NCI-H2227 (cell line): ENCODE measurements around the gene SORCS2.

ENCODE experiments used
- DNase-seq: peaks from one replicate; lab custom pipeline; 2025; ENCODE audit not compliant: unreplicated experiment; lab: John Stamatoyannopoulos, UW

The SORCS2 gene

GRCh38 chr4:7763788-7764187, 571.5 kb downstream of the SORCS2 start:
- no peak for DNase-seq

GRCh38 chr4:7764466-7764865, 572.1 kb downstream of the SORCS2 start:
- DNase-seq: no peak

- DNase-seq: no peak
Measured at GRCh38 chr4:7765666-7766065, 573.3 kb downstream of the SORCS2 start.

- no peak for DNase-seq
Measured at GRCh38 chr4:7766086-7766485, 573.7 kb downstream of the SORCS2 start.

GRCh38 chr4:7766661-7767345, 574.5 kb downstream of the SORCS2 start:
- no peak for DNase-seq

- DNase-seq: no peak
Measured at GRCh38 chr4:7767526-7767925, 575.2 kb downstream of the SORCS2 start.

GRCh38 chr4:7767966-7768365, 575.6 kb downstream of the SORCS2 start:
- DNase-seq: no peak

GRCh38 chr4:7768736-7769135, 576.4 kb downstream of the SORCS2 start:
- no peak for DNase-seq

GRCh38 chr4:7769396-7770223, 577.3 kb downstream of the SORCS2 start:
- no peak for DNase-seq

- peak; percentile 2 for DNase-seq
Measured at GRCh38 chr4:7770224-7771050, 578.1 kb downstream of the SORCS2 start.

- no peak for DNase-seq
Measured at GRCh38 chr4:7771056-7771455, 578.7 kb downstream of the SORCS2 start.

- no peak for DNase-seq
Measured at GRCh38 chr4:7771541-7772507, 579.5 kb downstream of the SORCS2 start.

- DNase-seq: no peak
Measured at GRCh38 chr4:7772711-7773385, 580.5 kb downstream of the SORCS2 start.

GRCh38 chr4:7773401-7774180, 581.3 kb downstream of the SORCS2 start:
- DNase-seq: no peak

- no peak for DNase-seq
Measured at GRCh38 chr4:7774301-7775294, 582.3 kb downstream of the SORCS2 start.

GRCh38 chr4:7775396-7775795, 583.1 kb downstream of the SORCS2 start:
- no peak for DNase-seq

GRCh38 chr4:7777017-7777710, 584.8 kb downstream of the SORCS2 start:
- no peak for DNase-seq
